Measurements from ENCODE around the gene VANGL1.

Gene VANGL1

DNA sequence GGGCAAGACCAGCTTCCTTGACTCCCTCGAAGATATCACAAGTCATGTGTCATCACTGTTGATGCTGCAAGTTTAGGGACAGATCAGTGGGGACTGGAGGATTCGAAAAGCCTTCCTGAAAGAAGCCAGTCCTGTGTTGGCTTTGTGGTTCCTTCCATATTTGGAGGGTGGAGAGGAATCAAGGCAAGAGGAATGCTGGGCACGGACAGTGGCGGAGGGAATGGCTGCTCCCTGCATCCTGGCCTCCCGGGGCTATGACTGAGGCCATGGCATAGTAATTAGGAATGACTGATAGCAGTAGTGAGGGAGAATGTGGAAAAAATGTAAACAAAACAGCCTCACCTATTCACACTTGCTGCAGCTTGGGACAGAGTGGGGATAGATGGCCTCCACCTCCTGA is 36.4 kb downstream of the VANGL1 start:
- TF ChIP-seq, protein P1, sequence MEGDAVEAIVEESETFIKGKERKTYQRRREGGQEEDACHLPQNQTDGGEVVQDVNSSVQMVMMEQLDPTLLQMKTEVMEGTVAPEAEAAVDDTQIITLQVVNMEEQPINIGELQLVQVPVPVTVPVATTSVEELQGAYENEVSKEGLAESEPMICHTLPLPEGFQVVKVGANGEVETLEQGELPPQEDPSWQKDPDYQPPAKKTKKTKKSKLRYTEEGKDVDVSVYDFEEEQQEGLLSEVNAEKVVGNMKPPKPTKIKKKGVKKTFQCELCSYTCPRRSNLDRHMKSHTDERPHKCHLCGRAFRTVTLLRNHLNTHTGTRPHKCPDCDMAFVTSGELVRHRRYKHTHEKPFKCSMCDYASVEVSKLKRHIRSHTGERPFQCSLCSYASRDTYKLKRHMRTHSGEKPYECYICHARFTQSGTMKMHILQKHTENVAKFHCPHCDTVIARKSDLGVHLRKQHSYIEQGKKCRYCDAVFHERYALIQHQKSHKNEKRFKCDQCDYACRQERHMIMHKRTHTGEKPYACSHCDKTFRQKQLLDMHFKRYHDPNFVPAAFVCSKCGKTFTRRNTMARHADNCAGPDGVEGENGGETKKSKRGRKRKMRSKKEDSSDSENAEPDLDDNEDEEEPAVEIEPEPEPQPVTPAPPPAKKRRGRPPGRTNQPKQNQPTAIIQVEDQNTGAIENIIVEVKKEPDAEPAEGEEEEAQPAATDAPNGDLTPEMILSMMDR (IDR thresholded peaks at IDR 0.05; ENCODE audit: low read depth, low read length, missing control alignments): no peak
- no peak for DNase-seq (ENCODE audit: low read depth)
- no peak overlapping the region for H3K4me3 ChIP-seq (ENCODE audit: low read depth, low read length)
- in situ Hi-C loops (cut with HindIII; ENCODE audit: low sequenced_read_pairs): no loop called here

DNA sequence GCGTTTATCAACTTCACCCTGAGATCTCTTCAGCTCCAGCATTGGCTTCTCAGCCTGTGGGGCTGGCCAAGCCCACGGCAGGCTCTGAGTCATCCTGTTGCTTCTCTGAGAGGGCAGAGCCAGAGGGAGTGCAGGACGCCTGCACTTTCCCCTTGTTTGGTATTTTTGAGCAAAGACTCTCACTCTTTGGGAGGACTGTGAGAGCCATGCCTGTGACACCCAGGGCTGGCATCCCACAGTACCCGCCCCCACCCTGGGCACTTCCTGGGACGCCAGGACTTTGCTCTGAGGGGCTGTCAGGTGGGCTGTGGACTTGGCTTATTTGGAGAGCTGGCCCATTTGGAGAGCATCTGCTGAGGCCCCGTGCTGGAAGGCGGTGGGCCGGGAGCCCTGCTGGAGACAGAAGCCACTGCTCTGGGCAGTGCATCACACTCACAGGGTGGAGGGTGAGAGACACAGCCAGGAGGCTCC is 37.4 kb downstream of the VANGL1 start:
- no peak overlapping the region for H3K4me3 ChIP-seq (ENCODE audit: low read depth, low read length)
- in situ Hi-C loops (cut with HindIII; ENCODE audit: low sequenced_read_pairs): no loop called here
- TF ChIP-seq, protein P1 (IDR thresholded peaks at IDR 0.05; ENCODE audit: low read depth, low read length, missing control alignments): peak; percentile 5
- peak; percentile 53 for DNase-seq (ENCODE audit: low read depth)

DNA sequence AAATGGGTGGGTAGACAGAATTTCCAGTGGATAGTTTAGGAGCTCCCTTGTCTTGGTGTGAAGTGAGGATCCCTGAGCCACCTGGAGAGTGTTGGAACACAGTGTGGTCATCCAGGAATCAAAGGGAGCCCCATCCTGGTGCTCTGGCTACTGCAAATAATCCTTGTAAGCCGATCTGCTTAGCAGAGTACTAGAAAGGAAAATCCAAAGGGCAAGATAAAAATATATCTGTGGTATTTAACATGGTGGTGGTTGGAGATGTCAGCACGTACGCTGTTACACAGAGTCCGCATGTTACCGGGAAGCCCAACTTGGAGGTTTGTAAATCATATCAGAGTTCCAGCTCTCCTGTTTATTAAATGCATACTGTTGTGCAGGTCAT is 39.0 kb downstream of the VANGL1 start:
- H3K4me3 ChIP-seq (ENCODE audit: low read depth, low read length): no peak overlapping the region
- in situ Hi-C loops (cut with HindIII; ENCODE audit: low sequenced_read_pairs): no loop called here
- TF ChIP-seq, protein P1 (IDR thresholded peaks at IDR 0.05; ENCODE audit: low read depth, low read length, missing control alignments): no peak
- no peak for DNase-seq (ENCODE audit: low read depth)

DNA sequence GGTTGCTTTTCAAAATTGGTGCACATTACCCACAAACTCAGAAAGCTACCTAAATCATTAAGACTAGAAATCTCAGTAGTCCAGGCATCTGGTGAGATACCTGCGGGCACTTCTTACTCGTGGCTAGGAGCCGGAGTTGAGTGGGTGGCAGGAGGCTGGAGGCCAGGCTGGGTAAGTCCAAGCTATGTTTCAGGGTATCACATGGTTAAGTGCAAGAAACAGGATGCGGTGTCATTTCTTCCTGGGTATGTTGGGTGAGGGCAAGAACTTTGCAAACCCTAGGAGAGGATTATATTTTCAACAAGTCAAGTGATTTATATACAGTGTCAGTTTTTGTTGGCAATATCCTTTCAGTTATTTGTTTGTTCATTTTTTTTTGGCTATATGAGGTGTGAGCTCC is 41.0 kb downstream of the VANGL1 start:
- in situ Hi-C loops (cut with HindIII; ENCODE audit: low sequenced_read_pairs): no loop called here

DNA sequence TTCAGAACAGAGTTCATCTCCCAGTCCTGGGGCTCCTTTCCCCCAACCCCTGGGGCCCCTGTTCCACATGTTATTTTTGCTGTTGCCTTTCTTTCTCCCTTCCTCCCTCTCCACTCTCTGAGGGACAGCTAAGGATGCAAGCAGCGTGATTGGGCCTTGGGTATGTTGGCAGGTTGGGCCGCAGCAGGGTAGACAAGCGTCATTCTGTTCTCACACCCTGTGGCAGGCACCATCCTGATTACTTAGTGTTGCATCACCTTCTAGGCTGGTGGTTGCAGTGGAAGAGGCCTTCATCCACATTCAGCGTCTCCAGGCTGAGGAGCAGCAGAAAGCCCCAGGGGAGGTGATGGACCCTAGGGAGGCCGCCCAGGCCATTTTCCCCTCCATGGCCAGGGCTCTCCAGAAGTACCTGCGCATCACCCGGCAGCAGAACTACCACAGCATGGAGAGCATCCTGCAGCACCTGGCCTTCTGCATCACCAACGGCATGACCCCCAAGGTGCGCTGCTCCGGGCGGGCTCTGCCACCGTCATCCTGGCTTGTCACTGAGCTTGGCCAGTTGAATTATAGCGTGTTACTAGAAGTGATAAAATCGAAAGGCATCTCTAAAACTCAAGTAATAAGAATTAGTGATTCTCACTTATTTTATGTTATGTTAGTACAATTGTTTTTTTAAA is 43.4 kb downstream of the VANGL1 start:
- DNase-seq (ENCODE audit: low read depth): no peak
- TF ChIP-seq, protein P1 (IDR thresholded peaks at IDR 0.05; ENCODE audit: low read depth, low read length, missing control alignments): no peak
- in situ Hi-C loops (cut with HindIII; ENCODE audit: low sequenced_read_pairs): no loop called here
- H3K4me3 ChIP-seq (ENCODE audit: low read depth, low read length): no peak overlapping the region

More for the DNA sequence above, 41.0 kb downstream of the VANGL1 start:
- DNase-seq (ENCODE audit: low read depth): no peak
- H3K4me3 ChIP-seq (ENCODE audit: low read depth, low read length): no peak overlapping the region
- TF ChIP-seq, protein P1 (IDR thresholded peaks at IDR 0.05; ENCODE audit: low read depth, low read length, missing control alignments): no peak

DNA sequence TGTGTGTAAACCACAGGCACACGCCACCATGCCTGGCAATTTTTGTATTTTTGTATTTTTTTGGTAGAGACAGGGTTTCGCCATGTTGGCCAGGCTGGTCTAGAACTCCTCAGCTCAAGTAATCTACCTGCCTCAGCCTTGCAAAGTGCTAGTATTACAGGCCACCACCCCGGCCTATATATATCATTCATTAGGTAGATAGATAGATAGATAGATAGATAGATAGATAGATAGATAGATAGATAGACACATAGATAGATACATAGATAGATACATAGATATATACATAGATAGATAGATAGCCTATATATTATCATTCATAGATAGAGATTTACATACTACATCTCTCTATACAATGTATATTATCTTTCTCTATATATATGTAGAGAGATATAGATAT is 46.0 kb downstream of the VANGL1 start:
- TF ChIP-seq, protein P1 (IDR thresholded peaks at IDR 0.05; ENCODE audit: low read depth, low read length, missing control alignments): no peak
- no peak for DNase-seq (ENCODE audit: low read depth)
- in situ Hi-C loops (cut with HindIII; ENCODE audit: low sequenced_read_pairs): no loop called here
- H3K4me3 ChIP-seq (ENCODE audit: low read depth, low read length): no peak overlapping the region
